ENCODE measurements around the gene CNTNAP2.
"Not testable (repeated sequence)": the region's sequence is repeated elsewhere in the genome, so short reads cannot be mapped to it uniquely, and the experiment has no call there.

CNTNAP2 gene

GRCh38 chr7:147023440-147023839 lies 906.8 kb downstream of the CNTNAP2 start:
- no peak for DNase-seq (ENCODE audit: low read depth)

- DNase-seq (ENCODE audit: low read depth): no peak
Observed at GRCh38 chr7:147029953-147030352, 913.4 kb downstream of the CNTNAP2 start.

- no peak for DNase-seq (ENCODE audit: low read depth)
Observed at GRCh38 chr7:147033641-147034040, 917.0 kb downstream of the CNTNAP2 start.

GRCh38 chr7:147041438-147041837 lies 924.8 kb downstream of the CNTNAP2 start:
- DNase-seq (ENCODE audit: low read depth): no peak

- no peak for DNase-seq (ENCODE audit: low read depth)
Observed at GRCh38 chr7:147044941-147045340, 928.3 kb downstream of the CNTNAP2 start.

- DNase-seq (ENCODE audit: low read depth): no peak
Observed at GRCh38 chr7:147047696-147048095, 931.1 kb downstream of the CNTNAP2 start.

- DNase-seq (ENCODE audit: low read depth): no peak
Observed at GRCh38 chr7:147048864-147049263, 932.3 kb downstream of the CNTNAP2 start.

- no peak for DNase-seq (ENCODE audit: low read depth)
Observed at GRCh38 chr7:147052818-147053217, 936.2 kb downstream of the CNTNAP2 start.

GRCh38 chr7:147053746-147054145 lies 937.1 kb downstream of the CNTNAP2 start:
- DNase-seq (ENCODE audit: low read depth): no peak

GRCh38 chr7:147060070-147060469 lies 943.5 kb downstream of the CNTNAP2 start:
- no peak for DNase-seq (ENCODE audit: low read depth)

- DNase-seq (ENCODE audit: low read depth): no peak
Observed at GRCh38 chr7:147062897-147063296, 946.3 kb downstream of the CNTNAP2 start.

- no peak for DNase-seq (ENCODE audit: low read depth)
Observed at GRCh38 chr7:147068842-147069241, 952.2 kb downstream of the CNTNAP2 start.

- no peak for DNase-seq (ENCODE audit: low read depth)
Observed at GRCh38 chr7:147069771-147070170, 953.2 kb downstream of the CNTNAP2 start.

- DNase-seq (ENCODE audit: low read depth): no peak
Observed at GRCh38 chr7:147070886-147071285, 954.3 kb downstream of the CNTNAP2 start.

- no peak for DNase-seq (ENCODE audit: low read depth)
Observed at GRCh38 chr7:147071536-147071935, 954.9 kb downstream of the CNTNAP2 start.

GRCh38 chr7:147078312-147078711 lies 961.7 kb downstream of the CNTNAP2 start:
- DNase-seq (ENCODE audit: low read depth): no peak

GRCh38 chr7:147079083-147079482 lies 962.5 kb downstream of the CNTNAP2 start:
- DNase-seq (ENCODE audit: low read depth): no peak

GRCh38 chr7:147079921-147080420 lies 963.4 kb downstream of the CNTNAP2 start:
- no peak for DNase-seq (ENCODE audit: low read depth)

GRCh38 chr7:147081117-147081516 lies 964.5 kb downstream of the CNTNAP2 start:
- no peak for DNase-seq (ENCODE audit: low read depth)

GRCh38 chr7:147089051-147089461 lies 972.5 kb downstream of the CNTNAP2 start:
- no peak for DNase-seq (ENCODE audit: low read depth)

GRCh38 chr7:147089608-147090007 lies 973.0 kb downstream of the CNTNAP2 start:
- no peak for DNase-seq (ENCODE audit: low read depth)

GRCh38 chr7:147096629-147097028 lies 980.0 kb downstream of the CNTNAP2 start:
- DNase-seq (ENCODE audit: low read depth): no peak

GRCh38 chr7:147103224-147103623 lies 986.6 kb downstream of the CNTNAP2 start:
- DNase-seq (ENCODE audit: low read depth): no peak

GRCh38 chr7:147106746-147107145 lies 990.1 kb downstream of the CNTNAP2 start:
- no peak for DNase-seq (ENCODE audit: low read depth)

- not testable (repeated sequence) for DNase-seq (ENCODE audit: low read depth)
Observed at GRCh38 chr7:147114525-147114924, 997.9 kb downstream of the CNTNAP2 start.

Measured in activated T-cell treated with anti-CD3 and anti-CD28 coated beads for 24 hours (primary cell).